ES-I3 (cell line): Measurements from ENCODE around the gene CUL1.

Experiments used
- H3K36me3 ChIP-seq: 2 replicates; pipeline ENCODE4 v1.6.1; 2013; ENCODE audit warnings: mild to moderate bottlenecking, low read length, control low read depth, moderate library complexity; ENCODE audit not compliant: insufficient read depth
- H3K4me1 ChIP-seq: 2 replicates; pipeline ENCODE4 v1.6.1; 2013; ENCODE audit warnings: mild to moderate bottlenecking, control low read depth, low read length; ENCODE audit not compliant: insufficient read depth
- H3K9ac ChIP-seq: 2 replicates; pipeline ENCODE4 v1.6.1; 2013; ENCODE audit warnings: low read depth, mild to moderate bottlenecking, low read length, moderate library complexity
- H3K9me3 ChIP-seq: 2 replicates; pipeline ENCODE4 v1.6.1; 2013; ENCODE audit warnings: mild to moderate bottlenecking, low read length, moderate library complexity; ENCODE audit not compliant: control insufficient read depth, insufficient read depth

The CUL1 gene

DNA sequence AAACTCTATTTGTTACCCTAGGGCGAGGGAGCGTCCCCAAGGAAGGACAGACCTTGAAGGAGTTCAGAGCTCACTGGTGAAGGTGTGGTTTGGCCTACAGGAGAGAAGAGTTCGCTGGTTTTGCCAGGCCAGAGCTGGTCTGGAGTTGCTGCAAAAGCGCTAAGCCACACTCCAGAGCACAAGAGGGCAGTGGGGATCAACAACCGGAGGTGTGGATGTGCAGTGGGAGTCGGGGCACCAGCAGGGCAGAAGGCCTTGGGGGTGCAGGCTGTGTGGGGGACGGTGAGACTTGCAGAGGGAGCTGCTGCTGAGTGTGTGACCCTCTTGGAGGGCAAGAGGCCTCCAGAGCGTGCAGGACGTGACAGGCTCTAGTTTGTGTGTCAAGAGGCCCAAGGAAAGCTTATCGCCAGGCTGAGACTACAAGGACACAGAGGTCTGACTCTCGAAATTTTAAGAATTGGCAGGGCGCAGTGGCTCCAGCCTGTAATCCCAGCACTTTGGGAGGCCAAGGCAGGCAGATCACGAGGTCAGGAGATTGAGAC is 14.3 kb upstream of the CUL1 start:
- Histone ChIP-seq H3K9me3 (peaks cover 4% of the 10 kb centered on the region), H3K9ac (no peak overlapping the region), H3K4me1 (no peaks in the 10 kb centered on the region), H3K36me3 (no peaks in the 10 kb centered on the region)

DNA sequence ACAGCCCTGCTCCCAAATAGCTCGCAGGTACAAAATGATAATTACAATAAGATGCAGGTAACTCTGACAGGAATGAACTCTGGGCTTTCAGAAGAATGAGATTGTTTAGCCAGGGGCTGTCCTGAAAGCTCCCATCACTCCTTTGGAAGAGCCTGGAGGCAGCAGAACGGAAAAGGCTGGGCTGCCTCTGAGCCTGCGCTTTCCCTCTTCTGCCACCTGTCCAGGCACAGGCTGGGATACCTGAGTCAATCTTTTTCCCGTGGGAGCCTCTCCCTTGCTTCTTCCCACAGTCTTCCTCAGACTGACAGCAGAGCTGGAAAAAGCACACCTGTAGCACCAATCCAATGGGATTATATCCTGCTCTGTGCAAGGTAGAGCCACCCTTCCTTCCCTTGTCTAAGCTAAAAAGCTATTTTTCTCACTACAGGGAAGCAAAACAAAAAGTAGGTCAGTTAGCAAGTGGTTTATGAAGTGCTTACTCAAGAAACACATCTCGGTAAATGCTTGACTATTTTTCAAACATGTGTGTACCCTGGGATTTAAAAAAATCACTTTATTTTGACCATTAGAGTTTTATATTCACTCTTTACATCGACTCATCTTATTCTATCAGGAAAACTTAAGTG is 12.3 kb upstream of the CUL1 start:
- H3K9ac ChIP-seq, result no peak overlapping the region
- H3K36me3 ChIP-seq, result no peaks in the 10 kb centered on the region
- peaks cover 4% of the 10 kb centered on the region; the same call in 1 of the 2 replicates for H3K9me3 ChIP-seq
- no peaks in the 10 kb centered on the region for H3K4me1 ChIP-seq

DNA sequence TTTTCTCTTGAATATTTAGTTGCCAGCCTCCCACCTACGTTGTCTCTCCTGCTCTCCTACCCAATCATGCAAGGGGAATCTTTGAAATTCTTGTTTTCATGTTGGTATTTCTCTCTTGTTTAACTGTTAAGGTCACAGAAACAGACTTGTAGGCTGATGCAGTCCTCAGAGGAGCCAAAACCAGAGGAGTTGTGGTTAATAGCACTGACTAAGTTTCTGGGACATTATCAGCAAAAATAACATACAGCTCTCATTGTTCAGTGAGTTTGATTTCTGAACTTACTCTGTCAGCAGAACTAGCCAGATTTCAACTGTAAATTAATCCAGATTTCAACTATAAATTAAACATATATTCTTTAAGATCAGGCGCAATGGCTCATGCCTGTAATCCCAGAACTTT is 11.1 kb upstream of the CUL1 start:
- Histone ChIP-seq H3K4me1 (no peaks in the 10 kb centered on the region), H3K9me3 (no peaks in the 10 kb centered on the region), H3K9ac (no peak overlapping the region), H3K36me3 (no peaks in the 10 kb centered on the region)

DNA sequence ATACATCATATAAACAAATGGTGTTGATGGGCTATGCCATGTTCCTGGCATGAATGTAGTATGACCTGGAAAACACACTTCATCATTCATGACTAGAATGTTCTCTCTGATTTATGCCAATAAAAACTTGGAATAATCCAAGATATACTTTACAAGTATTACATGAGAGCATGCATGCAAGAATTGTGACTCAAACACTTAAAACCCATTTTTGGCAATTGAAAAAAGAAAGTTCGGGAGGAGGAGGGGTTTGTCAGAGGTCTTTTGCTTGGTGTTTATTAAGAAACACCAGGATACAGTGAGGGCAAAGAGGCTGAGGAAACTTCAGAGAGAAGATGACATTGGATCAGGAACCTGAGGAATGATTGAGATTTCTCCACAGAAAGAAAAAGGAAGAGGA is 10.2 kb upstream of the CUL1 start:
- H3K9ac ChIP-seq, result no peak overlapping the region
- H3K9me3 ChIP-seq, result no peaks in the 10 kb centered on the region
- H3K36me3 ChIP-seq, result no peaks in the 10 kb centered on the region
- no peaks in the 10 kb centered on the region for H3K4me1 ChIP-seq

DNA sequence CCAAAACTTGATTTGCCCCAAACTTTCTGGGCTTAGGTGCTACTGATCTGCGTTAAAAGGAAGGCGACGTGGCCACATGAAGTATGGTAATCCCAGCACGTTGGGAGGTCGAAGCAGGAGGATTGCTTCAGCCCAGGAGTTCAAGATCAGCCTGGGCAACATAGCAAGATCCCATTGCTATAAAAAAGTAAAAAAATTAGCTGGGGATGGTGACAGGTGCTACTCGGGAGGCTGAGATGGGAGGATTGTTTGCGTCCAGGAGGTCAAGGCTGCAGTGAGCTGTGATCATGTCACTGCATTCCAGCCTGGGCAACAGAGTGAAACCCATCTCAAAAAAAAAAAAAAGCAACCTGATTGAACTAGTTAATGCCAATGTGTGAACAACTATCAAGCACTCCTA is 5.1 kb upstream of the CUL1 start:
- Histone ChIP-seq H3K4me1 (peaks cover 6% of the 10 kb centered on the region), H3K36me3 (no peaks in the 10 kb centered on the region), H3K9me3 (no peaks in the 10 kb centered on the region), H3K9ac (no peak overlapping the region)

DNA sequence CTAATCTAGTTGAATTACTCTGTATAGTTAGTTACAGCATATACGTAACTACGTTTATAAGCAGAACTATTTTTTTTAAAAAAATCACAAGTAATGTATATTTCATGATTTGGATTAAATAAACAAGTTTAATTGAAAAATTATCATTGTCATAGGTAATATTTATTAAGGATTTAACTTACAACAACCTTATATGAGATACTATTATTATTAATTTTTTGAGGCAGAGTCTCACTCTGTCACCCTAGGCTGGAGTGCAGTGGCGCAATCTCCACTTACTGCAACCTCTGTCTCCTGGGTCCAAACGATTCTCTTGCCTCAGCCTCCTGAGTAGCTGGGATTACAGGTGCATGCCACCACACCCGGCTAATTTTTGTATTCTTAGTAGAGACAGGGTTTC is 4.1 kb upstream of the CUL1 start:
- H3K9ac ChIP-seq, result no peak overlapping the region
- no peaks in the 10 kb centered on the region for H3K9me3 ChIP-seq
- H3K36me3 ChIP-seq, result no peaks in the 10 kb centered on the region
- peaks cover 6% of the 10 kb centered on the region for H3K4me1 ChIP-seq

DNA sequence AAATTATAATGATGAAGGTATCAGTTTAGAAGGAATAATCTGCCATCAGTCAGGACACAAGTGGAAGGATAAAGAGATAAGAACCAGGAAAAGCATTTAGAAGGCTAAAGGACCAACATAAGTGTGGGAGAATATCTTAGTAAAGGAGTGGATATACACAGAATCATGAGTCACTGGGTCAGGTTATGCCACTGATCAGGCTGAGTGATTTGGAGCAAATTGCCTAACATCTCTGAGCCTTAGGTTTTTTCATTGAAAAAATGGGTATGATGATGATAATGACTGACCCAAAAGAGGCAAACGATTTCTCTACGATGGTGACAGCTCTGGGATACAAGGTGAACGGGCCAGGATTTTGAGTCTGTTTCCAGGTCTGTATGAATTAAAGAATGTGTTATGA is 2.8 kb upstream of the CUL1 start:
- H3K36me3 ChIP-seq, result no peaks in the 10 kb centered on the region
- H3K9me3 ChIP-seq, result no peaks in the 10 kb centered on the region
- no peak overlapping the region for H3K9ac ChIP-seq
- peaks cover 8% of the 10 kb centered on the region for H3K4me1 ChIP-seq

DNA sequence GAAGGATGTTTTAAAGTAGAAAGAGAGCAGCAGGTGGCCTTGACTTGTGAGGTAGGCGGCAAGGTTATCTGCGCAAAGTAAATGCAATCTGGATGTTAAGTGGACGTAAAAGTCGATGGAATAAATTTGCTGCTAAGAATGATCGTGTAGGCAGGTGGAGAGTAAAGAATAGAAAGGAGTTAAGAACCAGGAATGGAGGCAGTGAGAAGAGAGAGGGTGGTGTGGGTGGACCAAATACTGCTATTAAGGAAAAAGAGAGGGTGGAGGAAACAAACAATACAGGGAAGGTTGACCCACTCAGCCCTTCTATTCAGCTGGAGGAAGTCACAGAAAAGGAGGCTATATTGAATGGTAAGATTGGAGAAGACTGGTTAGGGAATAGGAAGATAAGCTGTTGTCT is 1.9 kb upstream of the CUL1 start:
- H3K4me1 ChIP-seq, result peaks cover 16% of the 10 kb centered on the region
- H3K36me3 ChIP-seq, result no peaks in the 10 kb centered on the region
- no peaks in the 10 kb centered on the region for H3K9me3 ChIP-seq
- no peak overlapping the region for H3K9ac ChIP-seq

DNA sequence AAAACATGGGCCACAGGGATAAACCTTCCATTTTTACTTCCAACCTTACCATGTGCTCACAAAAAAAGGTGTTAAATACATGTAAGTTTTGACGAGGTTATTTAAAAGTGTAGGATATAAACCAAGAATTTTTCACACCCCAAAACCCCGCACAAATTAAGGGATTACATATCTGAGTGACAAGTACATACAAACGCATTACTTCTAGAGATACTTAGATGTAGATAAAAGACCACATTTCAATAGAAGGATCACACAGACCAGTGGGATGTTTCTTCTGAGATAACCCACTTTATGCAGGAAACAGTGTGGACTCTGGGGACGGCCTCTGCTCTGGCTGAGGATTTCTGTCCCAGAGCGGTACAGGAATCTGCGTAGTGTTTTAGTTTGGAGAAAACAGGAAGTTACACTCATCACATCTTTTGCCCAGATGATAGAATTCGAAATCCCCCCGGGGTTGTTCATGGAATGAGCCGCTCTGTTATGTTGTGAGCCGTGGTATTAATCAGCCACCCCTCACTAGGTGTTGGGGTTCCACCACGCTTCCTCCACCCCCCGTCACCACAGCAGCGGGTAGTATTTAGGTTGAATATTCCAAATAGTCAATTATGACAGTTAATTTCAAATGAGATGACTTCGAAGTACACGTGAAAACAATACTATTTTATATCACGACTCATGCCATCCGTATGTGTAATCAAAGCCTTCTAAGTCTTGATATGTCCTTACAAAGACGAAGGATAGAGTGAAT is 1.3 kb upstream of the CUL1 start:
- Histone ChIP-seq H3K4me1 (peaks cover 21% of the 10 kb centered on the region), H3K9ac (peak overlapping the region; percentile 94), H3K9me3 (no peaks in the 10 kb centered on the region)

DNA sequence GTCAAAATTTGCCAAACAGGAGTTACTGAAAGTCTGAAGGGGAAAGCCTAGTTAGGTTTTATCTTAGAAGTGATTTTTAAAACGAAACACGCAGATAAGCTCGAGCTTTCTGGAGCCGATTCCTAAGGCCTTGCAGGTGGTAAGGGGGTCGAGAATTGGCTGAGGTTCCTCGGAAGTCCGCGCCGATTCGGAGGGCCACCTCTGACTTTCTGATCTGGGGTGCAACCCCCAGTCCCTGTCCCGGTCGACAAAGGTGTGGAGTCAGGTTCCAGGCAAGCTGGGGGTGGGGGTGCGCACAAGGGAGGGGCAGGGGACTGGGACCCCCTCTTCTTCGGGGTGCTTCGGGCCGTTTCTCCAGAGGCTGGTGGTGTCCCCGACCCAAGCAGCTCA is 701 bp upstream of the CUL1 start:
- Histone ChIP-seq H3K9ac (peak overlapping the region; percentile 94), H3K36me3 (no peaks in the 10 kb centered on the region), H3K9me3 (no peaks in the 10 kb centered on the region), H3K4me1 (peaks cover 26% of the 10 kb centered on the region)

More for the DNA sequence above, 1.3 kb upstream of the CUL1 start:
- no peaks in the 10 kb centered on the region for H3K36me3 ChIP-seq

DNA sequence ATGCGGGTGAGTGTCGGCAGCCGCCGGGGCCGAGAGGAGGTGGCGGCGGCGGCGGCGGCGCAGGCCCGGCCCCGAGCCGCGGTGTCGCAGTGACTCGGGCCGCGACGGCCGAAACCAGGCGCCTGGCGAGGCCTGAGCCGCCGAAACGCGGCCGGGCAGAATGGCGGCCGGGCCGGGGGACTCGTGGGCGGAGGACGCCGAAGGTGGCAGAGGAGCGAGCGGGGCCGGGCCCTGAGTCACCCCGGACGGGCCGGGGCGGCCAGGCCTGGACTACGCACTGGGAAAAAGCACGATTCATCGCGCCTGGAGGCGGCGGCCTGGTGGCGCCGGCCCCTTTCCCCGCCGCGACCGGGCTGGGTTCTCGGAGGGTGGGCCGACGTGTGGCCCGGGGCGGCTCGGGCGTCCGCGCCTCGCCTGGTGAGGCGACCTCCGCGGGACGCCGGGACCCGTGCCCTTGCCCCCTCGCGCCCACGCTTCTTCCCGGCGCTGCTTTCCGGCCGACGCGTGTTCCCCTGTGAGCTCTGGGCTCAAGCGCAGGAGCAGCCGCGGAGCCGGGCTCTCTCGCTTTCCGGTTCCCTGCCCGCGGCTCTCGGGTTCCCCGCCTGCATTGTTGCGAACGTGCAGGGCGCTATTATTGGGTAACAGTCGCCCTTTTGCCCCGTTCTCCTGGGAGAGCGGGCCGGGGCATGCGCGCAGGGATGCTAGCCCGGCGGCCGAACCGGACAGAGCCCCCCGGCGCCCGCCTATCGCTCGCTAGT is 500 bp downstream of the CUL1 start:
- H3K9me3 ChIP-seq, result no peaks in the 10 kb centered on the region
- H3K36me3 ChIP-seq, result no peaks in the 10 kb centered on the region
- H3K9ac ChIP-seq, result peak overlapping the region; percentile 94
- H3K4me1 ChIP-seq, result peaks cover 26% of the 10 kb centered on the region

DNA sequence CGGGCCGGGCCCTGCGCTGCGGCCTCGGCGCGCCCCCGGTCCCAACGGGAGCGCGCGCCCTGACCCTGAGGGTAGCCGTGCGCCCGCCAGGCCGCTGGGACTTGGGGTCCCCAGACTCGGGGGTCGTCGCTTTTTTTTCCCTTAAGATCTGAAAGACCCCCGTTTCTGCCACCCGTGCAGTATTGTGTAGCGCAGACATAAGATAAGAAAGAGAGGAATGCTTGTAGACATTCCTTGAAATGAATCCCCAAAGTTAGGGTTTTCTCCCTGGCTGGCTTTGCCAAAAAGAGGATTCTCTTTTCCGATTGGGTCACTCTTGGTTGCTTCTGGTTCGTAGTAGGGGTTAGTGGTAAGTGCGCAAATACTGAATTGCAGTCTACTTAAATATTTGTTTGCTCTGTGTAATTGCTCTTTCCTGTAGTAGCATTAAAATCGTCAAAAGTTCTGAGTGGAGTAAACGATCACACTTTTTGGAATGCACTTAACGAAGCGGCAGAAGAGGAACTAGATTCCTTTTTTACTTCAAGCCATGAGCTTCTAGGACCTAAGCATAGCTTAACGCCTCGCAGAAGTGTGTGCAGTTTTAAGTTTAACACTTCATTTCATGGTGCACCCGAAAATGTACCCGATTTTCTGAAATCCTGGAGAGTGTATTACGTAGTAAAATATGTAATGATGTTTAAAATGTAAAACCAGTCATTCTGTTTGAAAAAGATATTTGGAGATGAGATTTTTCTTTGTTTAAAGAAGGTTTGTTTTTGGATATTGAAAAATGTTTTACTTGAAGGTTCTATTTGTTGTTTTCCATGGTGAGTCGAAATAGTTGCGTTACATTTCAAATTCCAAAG is 1.3 kb downstream of the CUL1 start:
- Histone ChIP-seq H3K36me3 (no peaks in the 10 kb centered on the region), H3K9me3 (no peaks in the 10 kb centered on the region), H3K4me1 (peaks cover 34% of the 10 kb centered on the region), H3K9ac (peak overlapping the region; percentile 94)

DNA sequence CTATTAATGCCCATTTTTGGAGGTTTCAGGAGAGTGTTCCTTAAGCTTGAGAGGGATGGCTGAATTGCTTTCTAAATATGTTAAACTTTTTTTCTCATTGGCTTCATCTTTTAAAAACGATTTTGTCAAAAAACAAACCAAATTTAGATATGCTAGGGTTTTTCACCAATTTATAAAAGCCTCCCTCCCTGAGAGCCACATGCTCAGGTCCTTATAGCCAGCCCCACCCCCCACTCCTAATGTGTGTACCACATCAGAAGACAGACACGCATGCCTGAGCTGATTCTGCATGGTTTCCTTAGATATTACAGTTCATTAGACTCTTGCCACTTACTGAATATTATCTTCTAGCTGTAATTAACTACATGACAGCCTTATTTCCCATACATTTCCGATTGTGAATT is 2.0 kb downstream of the CUL1 start:
- Histone ChIP-seq H3K9ac (peak overlapping the region; percentile 94), H3K4me1 (peaks cover 41% of the 10 kb centered on the region), H3K36me3 (no peaks in the 10 kb centered on the region), H3K9me3 (no peaks in the 10 kb centered on the region)

DNA sequence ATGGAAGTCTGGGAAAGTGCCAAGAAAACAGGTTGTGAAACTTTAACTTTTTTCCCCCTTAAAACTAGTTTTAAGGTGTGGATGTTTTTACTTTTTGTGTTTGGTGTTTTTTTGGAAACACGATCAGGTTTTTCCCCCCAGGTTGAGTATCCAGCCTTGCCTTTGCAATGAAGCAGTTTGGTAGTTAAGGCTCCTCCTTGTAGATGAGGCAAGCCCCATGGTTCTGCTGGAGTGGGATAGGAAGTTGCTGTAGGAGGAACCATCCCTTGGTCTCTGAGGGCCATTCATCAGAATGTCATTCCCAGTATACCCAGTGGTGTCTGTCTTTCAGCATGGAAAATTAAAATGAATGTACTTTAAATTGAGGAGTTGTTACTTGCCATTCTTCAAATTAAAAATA is 2.7 kb downstream of the CUL1 start:
- peaks cover 48% of the 10 kb centered on the region for H3K4me1 ChIP-seq
- H3K9ac ChIP-seq, result peak overlapping the region; percentile 94
- H3K36me3 ChIP-seq, result no peaks in the 10 kb centered on the region
- H3K9me3 ChIP-seq, result no peaks in the 10 kb centered on the region
